ENCODE results near the gene EPHB1.

DNA sequence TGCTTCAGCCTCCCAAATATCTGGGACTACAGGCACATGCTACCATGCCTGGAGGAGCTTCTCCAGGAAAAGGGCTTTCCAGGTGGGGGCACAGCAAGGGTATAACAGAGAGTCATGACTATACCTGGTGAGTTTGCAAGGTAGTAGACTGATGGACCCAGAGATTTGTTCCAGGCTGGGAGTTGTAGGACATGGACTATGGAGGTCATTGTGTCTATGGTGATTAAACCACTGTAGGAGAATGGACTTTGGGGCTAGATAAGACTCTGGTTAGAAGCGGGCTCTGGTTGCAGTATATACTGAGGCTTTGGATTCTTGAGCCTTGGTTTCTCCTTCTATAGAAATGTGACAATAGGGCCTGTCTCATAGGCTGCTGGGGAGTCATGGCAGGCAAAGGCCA lies 104.7 kb downstream of the EPHB1 start:
- TF ChIP-seq, protein P1, sequence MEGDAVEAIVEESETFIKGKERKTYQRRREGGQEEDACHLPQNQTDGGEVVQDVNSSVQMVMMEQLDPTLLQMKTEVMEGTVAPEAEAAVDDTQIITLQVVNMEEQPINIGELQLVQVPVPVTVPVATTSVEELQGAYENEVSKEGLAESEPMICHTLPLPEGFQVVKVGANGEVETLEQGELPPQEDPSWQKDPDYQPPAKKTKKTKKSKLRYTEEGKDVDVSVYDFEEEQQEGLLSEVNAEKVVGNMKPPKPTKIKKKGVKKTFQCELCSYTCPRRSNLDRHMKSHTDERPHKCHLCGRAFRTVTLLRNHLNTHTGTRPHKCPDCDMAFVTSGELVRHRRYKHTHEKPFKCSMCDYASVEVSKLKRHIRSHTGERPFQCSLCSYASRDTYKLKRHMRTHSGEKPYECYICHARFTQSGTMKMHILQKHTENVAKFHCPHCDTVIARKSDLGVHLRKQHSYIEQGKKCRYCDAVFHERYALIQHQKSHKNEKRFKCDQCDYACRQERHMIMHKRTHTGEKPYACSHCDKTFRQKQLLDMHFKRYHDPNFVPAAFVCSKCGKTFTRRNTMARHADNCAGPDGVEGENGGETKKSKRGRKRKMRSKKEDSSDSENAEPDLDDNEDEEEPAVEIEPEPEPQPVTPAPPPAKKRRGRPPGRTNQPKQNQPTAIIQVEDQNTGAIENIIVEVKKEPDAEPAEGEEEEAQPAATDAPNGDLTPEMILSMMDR (conservative IDR thresholded peaks at IDR 0.05): no peak
- TF ChIP-seq ZFX (IDR thresholded peaks at IDR 0.05): no peak

Data from C4-2B (cell line).